Glomerular visceral epithelial cell (primary cell): ENCODE measurements around the gene OR2M5.

ENCODE experiments used
- DNase-seq: peaks from one replicate; pipeline ENCODE4 v3.0.0-alpha.2; 2016; ENCODE audit errors: extremely low spot score

Gene OR2M5

GRCh38 chr1:248144513-248145198, at the start of gene OR2M5:
OR2M5 (plus strand) TSS chr1:248145148; CDS start chr1:248145148, 0 bp downstream.
- DNase-seq, result no peak

- no peak for DNase-seq
Observed at GRCh38 chr1:248098529-248098928, 46.4 kb upstream of the OR2M5 start.

GRCh38 chr1:248102847-248103246, 42.1 kb upstream of the OR2M5 start:
- DNase-seq, result no peak

GRCh38 chr1:248111157-248111556, 33.8 kb upstream of the OR2M5 start:
- DNase-seq, result no peak

- no peak for DNase-seq
Observed at GRCh38 chr1:248114890-248115289, 30.1 kb upstream of the OR2M5 start.

GRCh38 chr1:248127653-248128052, 17.3 kb upstream of the OR2M5 start:
- no peak for DNase-seq

- DNase-seq, result no peak
Observed at GRCh38 chr1:248136811-248137210, 8.1 kb upstream of the OR2M5 start.

GRCh38 chr1:248140846-248141245, 4.1 kb upstream of the OR2M5 start:
- DNase-seq, result no peak

- DNase-seq, result no peak
Observed at GRCh38 chr1:248143311-248143710, 1.6 kb upstream of the OR2M5 start.

GRCh38 chr1:248152056-248152827, 7.3 kb downstream of the OR2M5 start:
- DNase-seq, result no peak

GRCh38 chr1:248155927-248156326, 11.0 kb downstream of the OR2M5 start:
- no peak for DNase-seq

- DNase-seq, result no peak
Observed at GRCh38 chr1:248158758-248159157, 13.8 kb downstream of the OR2M5 start.

GRCh38 chr1:248164031-248164430, 19.1 kb downstream of the OR2M5 start:
- DNase-seq, result no peak

- DNase-seq, result no peak
Observed at GRCh38 chr1:248165186-248165585, 20.2 kb downstream of the OR2M5 start.

GRCh38 chr1:248174521-248174920, 29.6 kb downstream of the OR2M5 start, which contains the start of gene OR2M2:
OR2M2 (plus strand) TSS chr1:248174821; CDS start chr1:248179986, 5,165 bp downstream.
- no peak for DNase-seq

GRCh38 chr1:248183996-248184395, 39.0 kb downstream of the OR2M5 start:
- no peak for DNase-seq

GRCh38 chr1:248187363-248187762, 42.4 kb downstream of the OR2M5 start:
- DNase-seq, result no peak

- DNase-seq, result no peak
Observed at GRCh38 chr1:248189026-248189425, 44.1 kb downstream of the OR2M5 start.

GRCh38 chr1:248194117-248194516, 49.2 kb downstream of the OR2M5 start:
- DNase-seq, result no peak
